Central memory CD8-positive, alpha-beta T cell (primary cell): ENCODE measurements around the gene BTBD9.

ENCODE experiments used
- ATAC-seq: fragments of 150-1000 bp; cut with Tn5 transposase; replicated peaks from 2 replicates; pipeline ENCODE4 v1.10.0; 2022; ENCODE audit warnings: mild to moderate bottlenecking, moderate FRiP score, moderate number of reproducible peaks; ENCODE audit not compliant: poor library complexity, severe bottlenecking; ENCODE audit errors: extremely low read depth
- DNase-seq, 2 donors: peaks; one replicate each; pipeline ENCODE4 v3.0.0; 2021; ENCODE audit warnings: low spot score in 2 of 2
- H3K27ac Mint-ChIP-seq: one replicate; pipeline ENCODE4 v1.8.0; 2022; ENCODE audit warnings: low read depth, mild to moderate bottlenecking, moderate library complexity, mixed read lengths
- H3K27me3 Mint-ChIP-seq: one replicate; pipeline ENCODE4 v1.8.0; 2022; ENCODE audit warnings: mixed read lengths
- H3K36me3 Mint-ChIP-seq: one replicate; pipeline ENCODE4 v1.8.0; 2022; ENCODE audit warnings: mild to moderate bottlenecking, moderate library complexity, mixed read lengths; ENCODE audit not compliant: insufficient read depth
- H3K4me1 Mint-ChIP-seq: one replicate; pipeline ENCODE4 v1.8.0; 2022; ENCODE audit warnings: mixed read lengths
- H3K4me3 Mint-ChIP-seq: one replicate; pipeline ENCODE4 v1.8.0; 2022; ENCODE audit warnings: mild to moderate bottlenecking, moderate library complexity, mixed read lengths
- H3K9me3 Mint-ChIP-seq: one replicate; pipeline ENCODE4 v1.8.0; 2022; ENCODE audit warnings: mixed read lengths

Gene BTBD9

DNA sequence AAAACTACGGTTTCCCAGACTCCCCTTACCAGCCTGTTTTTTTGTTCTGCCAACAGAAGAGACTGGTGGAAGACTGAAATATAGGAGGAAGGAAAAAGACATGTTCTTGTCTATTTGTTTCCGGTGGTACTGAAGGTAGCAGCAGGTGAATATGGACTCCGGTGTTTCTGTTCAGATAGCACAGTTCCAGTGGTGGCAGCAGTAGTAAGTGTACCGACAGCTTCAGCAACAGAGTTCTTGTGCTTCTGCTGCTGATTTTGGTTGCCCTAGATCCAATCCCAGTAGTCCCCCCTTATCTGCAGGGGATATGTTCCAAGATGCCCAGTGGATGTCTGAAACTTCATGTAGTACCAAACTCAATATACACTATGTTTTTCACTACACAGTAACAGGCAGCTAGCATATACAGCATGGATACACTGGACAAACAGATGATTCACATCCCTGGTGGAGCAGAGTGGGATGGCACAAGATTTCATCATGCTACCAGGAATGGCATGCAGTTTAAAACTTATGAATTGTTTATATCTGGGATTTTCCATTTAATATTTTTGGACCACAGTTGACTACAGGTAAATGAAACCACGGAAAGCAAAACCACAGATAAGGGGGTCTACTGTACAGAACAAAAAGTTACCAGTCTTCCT, 301.8 kb downstream of the BTBD9 start:
- Mint-ChIP-seq H3K9me3 (peaks cover 12% of the 10 kb centered on the region), H3K4me1 (peaks cover 31% of the 10 kb centered on the region), H3K36me3 (peaks cover 2% of the 10 kb centered on the region), H3K4me3 (no peak overlapping the region), H3K27ac (no peak overlapping the region), H3K27me3 (no peaks in the 10 kb centered on the region)
- no peak for DNase-seq
- ATAC-seq: no peak

DNA sequence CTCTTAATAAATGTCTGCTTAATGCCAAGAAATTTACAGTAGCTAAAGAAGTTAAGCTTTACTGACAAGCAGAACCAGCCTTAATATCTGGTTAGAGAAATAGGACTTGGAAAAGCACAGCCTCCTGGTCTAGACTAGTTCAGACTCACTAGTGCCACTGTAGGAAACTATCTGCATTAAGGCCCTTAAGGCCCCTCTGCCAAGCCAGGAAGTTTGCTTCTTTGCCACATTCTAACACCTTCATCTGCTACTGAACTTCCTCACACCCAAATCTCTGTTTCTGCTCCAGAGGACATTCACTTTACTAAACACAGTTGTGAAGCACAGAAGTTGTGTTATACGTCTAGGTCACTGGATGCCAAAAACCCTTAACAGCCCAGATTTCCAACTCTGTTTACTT, 302.8 kb downstream of the BTBD9 start:
- ATAC-seq: peak; percentile 43
- Mint-ChIP-seq H3K36me3 (peaks cover 2% of the 10 kb centered on the region), H3K9me3 (peaks cover 12% of the 10 kb centered on the region), H3K4me1 (peaks cover 31% of the 10 kb centered on the region), H3K27ac (peak overlapping the region; percentile 26), H3K27me3 (no peaks in the 10 kb centered on the region), H3K4me3 (no peak overlapping the region)
- no peak for DNase-seq

DNA sequence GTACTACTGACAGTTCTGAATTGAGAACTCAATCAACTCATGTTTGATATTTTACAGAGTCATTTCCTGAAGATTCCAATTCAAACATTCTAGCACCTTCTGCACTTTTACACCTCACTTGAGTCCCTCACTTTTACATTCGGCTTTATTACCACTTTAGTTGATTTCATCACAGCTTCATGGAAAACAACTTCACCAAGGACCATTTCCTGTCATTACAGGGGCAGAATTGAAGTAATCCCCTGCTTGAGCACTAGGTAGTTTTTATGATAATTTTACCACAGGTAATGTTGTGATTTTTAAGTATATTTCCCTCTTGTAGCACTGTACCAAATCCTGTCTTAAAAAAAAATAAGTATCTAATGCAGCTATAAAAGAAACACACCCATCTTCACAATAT, 312.9 kb downstream of the BTBD9 start:
- no peaks in the 10 kb centered on the region for H3K27me3 Mint-ChIP-seq
- no peak for DNase-seq
- peaks cover 6% of the 10 kb centered on the region for H3K4me1 Mint-ChIP-seq
- H3K27ac Mint-ChIP-seq: no peak overlapping the region
- no peaks in the 10 kb centered on the region for H3K36me3 Mint-ChIP-seq
- no peak for ATAC-seq
- H3K9me3 Mint-ChIP-seq: no peaks in the 10 kb centered on the region
- no peak overlapping the region for H3K4me3 Mint-ChIP-seq

DNA sequence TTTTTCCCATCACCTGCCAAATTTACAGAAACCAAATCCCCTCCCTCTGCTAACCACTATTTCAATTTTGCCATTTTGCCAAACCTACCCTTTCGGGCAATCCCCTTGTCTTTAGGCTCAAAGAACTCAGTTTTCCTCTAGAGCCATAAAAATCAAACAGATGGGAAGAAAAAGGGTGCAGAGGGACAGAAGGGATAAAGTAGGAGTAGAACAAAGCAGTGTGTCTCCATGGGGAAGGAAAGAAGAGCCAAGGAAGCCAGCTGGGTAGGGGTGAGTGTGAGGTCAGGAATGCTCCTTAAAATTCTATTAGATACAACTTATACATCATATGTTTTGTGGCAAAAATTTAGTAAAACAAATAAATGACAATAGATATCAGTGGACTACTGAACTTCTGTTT, 316.5 kb downstream of the BTBD9 start:
- no peaks in the 10 kb centered on the region for H3K27me3 Mint-ChIP-seq

DNA sequence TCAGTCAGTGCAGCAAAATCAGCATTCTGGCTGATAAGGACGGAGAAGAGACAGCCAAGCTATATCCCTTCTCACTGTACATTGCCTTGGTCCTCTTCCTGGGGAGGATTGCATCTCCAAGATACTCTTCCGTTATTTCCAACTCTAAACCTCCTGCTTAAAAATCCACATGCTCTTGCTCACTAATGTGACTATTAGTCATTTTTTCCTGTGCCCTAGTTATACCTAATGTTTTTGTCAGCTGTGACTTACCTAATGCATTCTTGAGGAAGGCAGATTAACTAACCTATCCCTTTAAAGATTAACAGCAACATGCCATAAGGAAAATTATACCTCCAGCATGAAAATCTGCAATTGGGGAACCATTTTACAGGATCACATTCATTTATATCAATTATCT, 317.6 kb downstream of the BTBD9 start:
- no peaks in the 10 kb centered on the region for H3K9me3 Mint-ChIP-seq
- H3K4me3 Mint-ChIP-seq: no peak overlapping the region
- H3K36me3 Mint-ChIP-seq: peaks cover 6% of the 10 kb centered on the region
- no peak overlapping the region for H3K27ac Mint-ChIP-seq
- DNase-seq: no peak
- H3K4me1 Mint-ChIP-seq: no peaks in the 10 kb centered on the region
- no peak for ATAC-seq
- H3K27me3 Mint-ChIP-seq: no peaks in the 10 kb centered on the region

More for the DNA sequence above, 316.5 kb downstream of the BTBD9 start:
- peaks cover 3% of the 10 kb centered on the region for H3K36me3 Mint-ChIP-seq
- no peak for ATAC-seq
- H3K9me3 Mint-ChIP-seq: no peaks in the 10 kb centered on the region
- H3K4me1 Mint-ChIP-seq: peaks cover 6% of the 10 kb centered on the region
- H3K4me3 Mint-ChIP-seq: no peak overlapping the region
- no peak for DNase-seq
- H3K27ac Mint-ChIP-seq: no peak overlapping the region

DNA sequence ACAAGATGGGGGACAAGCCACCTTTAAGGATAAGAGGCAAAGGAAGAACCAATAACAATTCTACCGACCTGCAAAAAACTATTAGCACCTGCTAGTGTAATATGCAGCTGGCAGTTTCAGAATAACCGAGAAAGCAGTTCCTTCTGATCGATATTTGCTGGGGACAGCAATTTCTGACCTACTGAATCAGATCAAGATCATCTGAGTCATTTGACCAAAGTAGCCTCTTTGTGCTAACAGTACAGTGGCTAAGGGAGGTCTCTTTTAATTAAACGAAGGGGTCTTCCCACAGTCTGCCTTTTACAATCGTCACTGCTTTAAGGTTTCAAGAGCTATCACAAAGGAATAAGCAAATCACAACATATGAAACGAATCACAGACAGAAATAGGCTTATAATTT, 318.9 kb downstream of the BTBD9 start:
- peaks cover 7% of the 10 kb centered on the region for H3K36me3 Mint-ChIP-seq
- no peak overlapping the region for H3K4me3 Mint-ChIP-seq
- no peak for DNase-seq
- no peak overlapping the region for H3K27ac Mint-ChIP-seq
- no peaks in the 10 kb centered on the region for H3K9me3 Mint-ChIP-seq
- H3K4me1 Mint-ChIP-seq: no peaks in the 10 kb centered on the region
- no peaks in the 10 kb centered on the region for H3K27me3 Mint-ChIP-seq
- no peak for ATAC-seq

DNA sequence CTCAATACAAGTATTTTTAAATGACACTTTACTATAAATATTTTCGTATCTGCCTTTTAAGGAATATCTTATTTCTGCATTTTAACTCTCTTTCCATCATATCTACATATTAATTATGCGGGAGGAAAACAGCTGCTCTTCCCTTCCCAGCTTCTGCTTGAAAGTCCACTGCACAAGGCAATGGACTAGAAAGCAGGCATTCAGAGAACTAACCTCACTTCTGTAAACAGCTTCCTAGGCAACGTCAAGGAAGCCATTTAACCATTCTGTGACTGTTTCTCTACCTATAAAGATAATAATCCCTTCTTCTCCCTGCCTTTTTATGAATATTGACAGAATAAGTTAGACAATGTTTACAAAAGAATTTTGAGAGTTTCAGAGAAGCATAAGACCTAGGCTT, 319.4 kb downstream of the BTBD9 start:
- Mint-ChIP-seq H3K4me1 (no peaks in the 10 kb centered on the region), H3K9me3 (no peaks in the 10 kb centered on the region), H3K27ac (no peak overlapping the region), H3K4me3 (no peak overlapping the region), H3K36me3 (peaks cover 7% of the 10 kb centered on the region), H3K27me3 (no peaks in the 10 kb centered on the region)
- no peak for ATAC-seq
- DNase-seq: no peak

DNA sequence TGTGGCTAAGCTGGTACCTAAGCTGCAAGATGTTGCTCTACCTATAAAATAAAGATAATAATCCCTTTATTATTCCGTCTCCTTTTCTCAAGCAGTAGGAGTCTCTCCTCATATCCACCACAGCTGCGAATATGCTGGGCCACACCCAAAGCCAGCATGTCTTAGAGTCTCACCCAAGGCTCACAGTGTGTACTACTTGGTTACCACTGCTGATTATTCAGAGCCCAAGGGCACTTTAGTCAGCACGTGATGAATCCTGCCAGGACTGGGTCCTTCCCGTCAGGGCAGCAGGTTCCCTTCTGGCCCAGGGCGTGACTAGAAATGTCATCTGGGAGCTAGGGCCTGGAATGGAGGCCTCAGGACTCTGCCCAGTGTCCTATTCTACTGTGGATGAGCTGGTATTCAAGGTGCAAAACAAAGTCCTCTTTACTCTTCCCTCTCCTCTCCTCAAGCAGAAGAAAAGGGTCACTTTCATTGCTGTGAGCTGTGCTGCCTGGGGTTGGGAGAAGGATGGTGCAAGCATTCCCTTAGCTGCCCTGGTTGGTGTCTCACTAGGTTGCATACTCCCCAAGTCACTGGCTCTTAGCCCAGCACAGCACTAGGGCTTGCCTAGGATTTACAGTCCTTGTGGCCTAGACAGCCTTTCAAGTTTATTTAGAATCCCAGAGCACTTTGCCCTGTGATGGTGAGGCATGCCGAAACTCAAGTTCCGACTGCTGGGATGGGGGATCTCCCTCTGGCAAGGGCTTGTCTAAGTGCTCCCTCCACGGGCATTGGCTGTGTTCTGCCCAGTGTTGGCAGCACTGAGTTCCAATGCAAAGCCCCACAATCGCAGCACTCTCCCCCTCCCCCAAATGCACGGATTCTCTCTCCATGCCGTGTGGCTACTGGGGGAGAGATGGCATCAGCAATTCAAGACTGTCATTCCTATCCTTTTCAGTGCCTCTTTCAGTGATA, 320.2 kb downstream of the BTBD9 start:
- Mint-ChIP-seq H3K27me3 (no peaks in the 10 kb centered on the region), H3K27ac (no peak overlapping the region)
- DNase-seq: no peak

DNA sequence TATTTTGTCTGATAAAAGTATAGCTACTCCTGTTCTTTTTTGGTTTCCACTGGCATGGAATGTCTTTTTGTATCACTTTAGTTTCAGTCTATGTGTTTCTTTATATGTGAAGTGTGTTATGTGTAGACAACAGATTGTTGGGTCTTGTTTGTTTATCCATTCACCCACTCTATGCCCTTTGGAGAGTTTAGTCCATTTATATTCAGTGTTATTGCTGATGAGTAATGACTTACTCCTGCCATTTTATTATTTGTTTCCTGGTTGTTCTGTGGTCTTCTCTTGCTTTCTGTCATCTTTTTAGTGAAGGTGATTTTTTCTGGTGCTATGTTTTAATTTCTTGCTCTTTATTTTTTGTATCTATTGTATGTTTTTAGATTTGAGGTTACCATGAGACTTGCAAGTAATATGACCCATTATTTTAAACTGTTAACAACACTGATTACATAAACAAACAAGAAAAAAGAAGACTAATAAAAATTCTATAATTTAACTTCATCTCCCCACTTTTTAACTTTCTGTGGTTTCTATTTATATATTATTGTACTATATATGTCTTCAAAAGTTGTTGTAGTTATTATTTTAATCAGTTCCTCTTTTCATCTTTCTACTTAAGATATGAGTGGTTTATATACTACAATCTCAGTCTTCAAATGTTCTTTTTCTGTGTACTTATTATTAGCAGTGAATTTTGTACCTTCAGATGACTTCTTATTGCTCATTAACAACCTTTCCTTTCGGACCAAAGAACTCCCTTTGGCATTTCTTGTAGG, 323.4 kb downstream of the BTBD9 start:
- no peaks in the 10 kb centered on the region for H3K9me3 Mint-ChIP-seq

More for the DNA sequence above, 320.2 kb downstream of the BTBD9 start:
- Mint-ChIP-seq H3K36me3 (peaks cover 9% of the 10 kb centered on the region), H3K4me1 (no peaks in the 10 kb centered on the region), H3K9me3 (no peaks in the 10 kb centered on the region), H3K4me3 (no peak overlapping the region)
- ATAC-seq: no peak

DNA sequence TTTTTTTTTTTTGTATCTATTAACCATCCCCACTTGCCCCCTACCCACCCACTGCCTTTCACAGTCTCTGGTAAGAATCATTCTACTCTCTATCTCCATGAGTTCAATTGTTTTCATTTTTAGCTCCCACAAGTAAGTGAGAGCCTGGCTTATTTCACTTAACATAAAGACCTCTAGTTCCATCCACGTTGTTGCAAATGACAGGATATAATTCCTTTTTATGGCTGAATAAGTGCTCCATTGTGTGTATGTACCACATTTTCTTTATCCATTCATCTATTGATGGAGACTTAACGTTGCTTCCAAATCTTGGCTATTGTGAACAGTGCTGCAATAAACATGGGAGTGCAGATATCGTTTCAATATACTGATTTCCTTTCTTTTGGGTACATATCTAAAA, 328.5 kb downstream of the BTBD9 start:
- H3K9me3 Mint-ChIP-seq: no peaks in the 10 kb centered on the region
- H3K4me1 Mint-ChIP-seq: peaks cover 19% of the 10 kb centered on the region
- peak overlapping the region; percentile 1 for H3K27ac Mint-ChIP-seq
- ATAC-seq: no peak
- DNase-seq: no peak
- peaks cover 2% of the 10 kb centered on the region for H3K36me3 Mint-ChIP-seq
- no peak overlapping the region for H3K4me3 Mint-ChIP-seq
- H3K27me3 Mint-ChIP-seq: no peaks in the 10 kb centered on the region

More for the DNA sequence above, 323.4 kb downstream of the BTBD9 start:
- Mint-ChIP-seq H3K27me3 (no peaks in the 10 kb centered on the region), H3K27ac (no peak overlapping the region), H3K4me3 (no peak overlapping the region), H3K4me1 (no peaks in the 10 kb centered on the region), H3K36me3 (peaks cover 9% of the 10 kb centered on the region)
- DNase-seq (no peak), ATAC-seq (no peak)

DNA sequence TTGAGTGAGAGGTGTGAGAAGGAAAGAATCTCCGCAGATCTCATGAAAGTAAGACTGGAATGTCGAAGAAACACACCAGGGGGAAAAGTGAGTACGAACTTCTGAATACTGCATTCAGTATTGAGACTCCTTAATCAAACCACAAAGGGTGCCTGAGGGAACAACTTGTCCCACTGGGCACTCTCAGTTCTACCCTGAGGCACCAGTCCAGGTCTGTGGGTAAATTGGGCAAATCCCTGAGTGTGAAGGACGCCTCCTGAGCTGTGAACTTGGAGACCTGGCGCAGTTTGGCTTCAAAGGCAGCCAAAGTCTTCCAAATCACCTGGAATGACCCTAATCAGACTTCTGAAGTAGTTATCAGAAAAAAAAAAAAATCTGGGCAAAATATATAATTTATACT, 329.7 kb downstream of the BTBD9 start:
- peaks cover 23% of the 10 kb centered on the region for H3K4me1 Mint-ChIP-seq
- H3K4me3 Mint-ChIP-seq: no peak overlapping the region
- peaks cover 2% of the 10 kb centered on the region for H3K36me3 Mint-ChIP-seq
- H3K9me3 Mint-ChIP-seq: no peaks in the 10 kb centered on the region
- DNase-seq (no peak), ATAC-seq (no peak)
- H3K27ac Mint-ChIP-seq: no peak overlapping the region
- no peaks in the 10 kb centered on the region for H3K27me3 Mint-ChIP-seq

DNA sequence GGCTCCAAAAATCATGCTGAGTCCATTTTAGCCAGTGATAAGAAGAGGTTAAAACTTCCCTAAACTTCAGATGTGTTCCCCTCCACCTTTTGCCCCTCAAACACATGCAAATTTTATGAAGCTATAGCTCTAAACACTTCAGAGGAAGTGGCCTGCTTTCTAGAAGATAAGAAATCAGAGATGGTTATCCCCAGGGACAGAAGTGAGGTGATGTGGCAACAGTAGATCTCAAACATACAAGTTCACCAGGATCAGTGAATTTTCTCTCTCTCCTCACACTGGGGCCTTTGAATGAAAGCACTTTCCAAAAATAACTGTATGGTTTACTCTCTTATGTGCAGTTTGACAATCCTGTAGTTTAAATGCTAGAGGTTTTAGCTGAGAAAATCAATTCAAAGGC, 332.0 kb downstream of the BTBD9 start:
- DNase-seq (no peak), ATAC-seq (no peak)
- Mint-ChIP-seq H3K36me3 (no peaks in the 10 kb centered on the region), H3K4me3 (no peak overlapping the region), H3K9me3 (no peaks in the 10 kb centered on the region), H3K27me3 (no peaks in the 10 kb centered on the region), H3K4me1 (peaks cover 23% of the 10 kb centered on the region), H3K27ac (no peak overlapping the region)
